Globus pallidus (tissue), 1 donor: ENCODE measurements around the gene TMEM248.
"Not testable (repeated sequence)": the region's sequence is repeated elsewhere in the genome, so short reads cannot be mapped to it uniquely, and the experiment has no call there.

Experiments
- DNase-seq: peaks from one replicate; pipeline ENCODE4 v3.0.0-alpha.2; 2015; ENCODE audit warnings: low spot score

TMEM248 gene, protein sequence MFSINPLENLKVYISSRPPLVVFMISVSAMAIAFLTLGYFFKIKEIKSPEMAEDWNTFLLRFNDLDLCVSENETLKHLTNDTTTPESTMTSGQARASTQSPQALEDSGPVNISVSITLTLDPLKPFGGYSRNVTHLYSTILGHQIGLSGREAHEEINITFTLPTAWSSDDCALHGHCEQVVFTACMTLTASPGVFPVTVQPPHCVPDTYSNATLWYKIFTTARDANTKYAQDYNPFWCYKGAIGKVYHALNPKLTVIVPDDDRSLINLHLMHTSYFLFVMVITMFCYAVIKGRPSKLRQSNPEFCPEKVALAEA

GRCh38 chr7:66920769-66921395 lies at the start of gene TMEM248:
Gene TMEM248 (plus strand): TSS chr7:66921225. CDS start chr7:66941866, 20,641 bp downstream.
- DNase-seq: peak; percentile 81

- DNase-seq: no peak
Observed at GRCh38 chr7:66873476-66873875, 47.5 kb upstream of the TMEM248 start.

GRCh38 chr7:66877577-66878300 lies 43.3 kb upstream of the TMEM248 start:
- DNase-seq: no peak

GRCh38 chr7:66878301-66878685 lies 42.7 kb upstream of the TMEM248 start:
- DNase-seq: not testable (repeated sequence)

DNA sequence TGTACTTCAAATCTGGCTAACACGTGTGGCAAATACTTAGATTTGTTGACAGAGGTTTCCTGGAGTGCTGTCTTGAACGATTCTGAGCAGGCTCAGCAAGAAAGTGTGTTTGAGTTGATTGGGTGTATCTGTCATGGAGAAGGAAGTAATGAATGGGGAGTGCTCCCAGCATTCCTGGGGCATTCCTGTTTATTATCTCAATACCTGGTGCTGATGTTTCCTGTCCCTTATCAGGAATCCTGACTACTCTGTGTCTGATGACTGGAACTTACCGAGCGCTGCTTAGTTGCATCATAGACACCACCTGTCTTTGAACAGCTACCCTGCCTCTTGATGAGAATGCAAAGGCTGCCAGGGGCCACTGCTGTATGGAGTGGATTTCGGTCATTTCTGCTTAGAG lies 41.0 kb upstream of the TMEM248 start:
- DNase-seq: no peak

DNA sequence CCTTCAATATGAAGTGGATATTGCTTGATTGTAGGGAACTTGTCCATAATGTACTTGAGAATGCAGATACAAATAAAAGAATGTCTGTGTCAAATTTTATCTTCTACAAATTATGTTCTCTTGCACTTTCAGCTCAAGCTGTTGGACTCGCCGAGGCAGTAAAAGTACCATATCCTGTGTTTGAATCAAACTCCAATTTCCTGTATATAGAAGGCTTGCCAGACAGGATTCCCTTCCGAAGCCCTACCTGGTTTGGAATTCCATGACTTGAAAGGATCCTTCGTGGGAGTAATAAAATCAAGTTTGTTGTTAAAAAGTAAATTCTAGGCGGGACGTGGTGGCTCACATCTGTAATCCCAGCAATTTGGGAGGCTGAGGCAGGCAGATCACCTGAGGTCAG lies 40.4 kb upstream of the TMEM248 start:
- not testable (repeated sequence) for DNase-seq

GRCh38 chr7:66883716-66884115 lies 37.3 kb upstream of the TMEM248 start:
- no peak for DNase-seq

GRCh38 chr7:66884556-66884955 lies 36.5 kb upstream of the TMEM248 start:
- not testable (repeated sequence) for DNase-seq

GRCh38 chr7:66886152-66886551 lies 34.9 kb upstream of the TMEM248 start:
- DNase-seq: no peak

GRCh38 chr7:66888223-66888622 lies 32.8 kb upstream of the TMEM248 start:
- DNase-seq: not testable (repeated sequence)

DNA sequence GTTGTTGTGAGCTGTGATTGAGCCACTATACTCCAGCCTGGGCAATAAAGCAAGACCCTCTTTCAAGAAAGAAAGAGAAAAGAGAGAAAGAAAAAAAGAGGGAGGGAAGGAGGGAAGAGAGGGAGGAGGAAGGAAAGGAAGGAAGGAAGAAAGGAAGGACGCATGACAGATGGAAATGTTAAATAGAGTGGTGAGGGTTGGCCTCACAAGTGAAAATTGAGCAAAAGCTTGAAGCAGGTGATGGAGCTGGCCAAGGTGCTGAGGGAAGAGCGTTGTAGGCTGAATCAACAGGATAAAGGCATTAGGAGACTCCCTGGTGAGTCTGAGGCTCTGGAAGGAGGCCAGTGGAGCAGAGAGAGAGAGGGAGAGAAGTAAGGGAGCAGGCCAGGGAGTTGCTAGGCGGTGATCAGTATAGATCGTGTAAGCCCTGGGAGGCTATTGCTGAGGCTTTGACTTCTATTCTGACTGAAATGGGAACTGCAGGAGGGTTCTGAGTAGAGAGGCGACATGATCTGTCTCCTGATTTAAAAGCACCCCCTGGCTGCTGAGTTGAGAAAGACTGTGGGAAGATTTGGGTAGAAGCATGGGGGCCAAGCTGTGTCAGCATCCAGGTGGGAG lies 26.5 kb upstream of the TMEM248 start:
- peak; percentile 8 for DNase-seq

DNA sequence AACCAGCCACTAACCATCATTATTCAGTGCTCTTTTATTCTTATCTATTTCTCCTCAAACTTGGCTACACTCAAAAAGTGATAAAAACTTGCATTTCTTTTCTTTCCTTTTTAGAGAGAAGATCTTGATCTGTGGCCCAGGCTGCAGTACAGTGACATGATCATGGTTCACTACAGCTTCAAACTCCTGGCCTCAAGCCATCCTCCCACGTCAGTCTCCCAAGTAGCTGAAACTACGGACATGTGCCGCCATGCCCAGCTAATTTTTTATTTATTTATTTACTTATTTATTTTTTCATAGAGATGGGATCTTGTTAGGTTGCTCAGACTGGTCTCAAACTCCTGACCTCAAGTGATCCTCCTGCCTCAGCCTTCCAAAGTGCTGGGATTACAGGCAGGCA lies 24.6 kb upstream of the TMEM248 start:
- no peak for DNase-seq

DNA sequence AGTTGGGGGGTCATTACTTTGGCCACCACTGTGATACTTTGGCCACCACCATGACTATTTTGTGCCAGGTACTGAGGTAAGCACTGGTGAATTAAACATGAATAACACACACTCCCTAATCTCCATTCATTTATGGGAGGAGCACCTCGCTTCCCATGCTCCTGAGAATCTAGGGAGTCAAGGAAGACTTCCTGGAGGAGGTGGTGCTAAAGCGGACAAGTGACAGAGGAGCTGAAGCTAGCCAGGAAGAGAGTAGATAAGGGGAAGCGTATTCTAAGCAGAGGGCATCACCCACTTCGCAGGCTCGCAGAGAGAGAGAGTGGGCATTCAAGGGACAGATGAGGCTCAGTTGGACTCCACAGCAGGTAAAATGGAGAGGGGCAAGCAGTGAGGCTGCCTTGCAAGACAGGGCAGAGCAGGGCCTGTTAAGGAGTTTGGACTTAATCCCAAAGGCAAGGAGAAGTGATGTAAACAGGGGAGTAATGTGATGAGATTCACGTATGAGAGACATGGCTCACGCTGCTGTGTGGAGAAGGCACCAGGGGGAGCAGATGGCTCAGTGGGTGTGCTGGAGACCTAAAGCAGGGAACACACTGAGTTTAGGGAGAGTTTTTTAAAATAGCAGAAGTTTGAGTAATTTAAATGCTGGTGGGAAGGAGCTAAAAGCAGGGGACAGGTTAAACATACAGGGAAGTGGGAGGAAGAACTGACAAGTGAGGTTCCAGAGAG lies 21.3 kb upstream of the TMEM248 start:
- DNase-seq: no peak

- DNase-seq: no peak
Observed at GRCh38 chr7:66901941-66902843, 18.8 kb upstream of the TMEM248 start.

DNA sequence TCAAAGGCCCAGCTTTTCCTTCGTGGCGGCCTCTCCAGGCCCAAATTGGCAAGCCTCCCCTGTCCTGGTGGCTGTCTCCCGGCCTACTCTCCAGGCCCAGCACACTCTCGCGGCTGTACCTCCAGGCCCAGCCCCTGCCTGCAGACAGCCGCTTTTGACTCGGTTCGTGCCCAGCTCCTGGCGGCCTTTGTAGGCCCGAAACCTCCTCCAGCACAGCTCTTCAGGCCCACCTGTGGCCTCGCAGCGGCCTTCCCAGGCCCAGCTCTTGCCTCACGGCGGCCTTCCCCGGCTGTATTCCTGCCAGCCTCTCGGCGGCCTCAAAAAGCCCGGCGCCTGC lies 18.2 kb upstream of the TMEM248 start:
- no peak for DNase-seq

- DNase-seq: no peak
Observed at GRCh38 chr7:66903360-66904062, 17.5 kb upstream of the TMEM248 start.

DNA sequence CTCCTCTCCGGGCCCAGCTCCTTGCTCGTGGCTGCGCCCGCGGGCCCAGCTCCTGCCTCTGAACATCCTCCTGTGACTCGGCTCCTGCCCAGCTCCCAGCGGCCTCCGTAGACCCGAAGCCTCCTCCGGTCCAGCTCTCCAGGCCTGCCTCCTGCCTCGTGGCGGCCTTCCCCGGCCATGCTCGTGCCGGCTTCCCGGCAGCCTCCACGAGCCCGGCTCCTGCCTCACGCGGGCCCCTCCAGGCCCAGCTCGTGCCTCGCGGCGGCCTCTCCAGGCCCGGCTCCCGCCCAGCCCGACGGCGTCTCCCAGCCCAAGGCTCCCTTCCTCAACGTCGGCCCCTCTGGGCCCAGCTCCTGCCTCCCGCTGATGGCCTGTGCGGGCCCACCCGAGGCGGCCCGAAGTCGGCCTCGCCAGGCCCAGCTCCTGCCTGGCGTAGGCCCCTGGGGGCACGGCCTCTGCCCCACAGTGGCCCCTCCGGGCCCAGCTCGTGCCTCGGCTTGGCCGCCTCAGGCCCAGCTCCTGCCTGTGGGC lies 16.9 kb upstream of the TMEM248 start:
- DNase-seq: no peak

DNA sequence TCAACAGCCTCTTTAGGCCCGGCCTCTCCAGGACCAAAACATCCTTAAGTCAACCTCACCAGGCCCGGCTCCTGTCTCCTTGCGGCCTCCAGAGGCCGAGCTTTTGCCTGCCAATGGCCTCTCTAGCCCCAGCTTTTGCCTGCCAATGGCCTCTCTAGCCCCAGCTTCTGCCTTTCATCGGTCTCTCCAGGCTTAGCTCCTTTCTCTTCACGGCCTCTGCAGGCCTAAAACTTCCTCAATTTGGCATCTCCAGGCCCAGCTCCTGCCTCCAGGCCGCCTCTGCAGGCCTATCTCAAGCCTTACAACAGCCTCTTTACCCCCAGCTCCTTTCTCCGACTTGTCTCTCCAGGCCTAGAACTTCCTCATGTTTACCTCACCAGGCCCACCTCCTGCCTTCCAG lies 15.7 kb upstream of the TMEM248 start:
- no peak for DNase-seq

DNA sequence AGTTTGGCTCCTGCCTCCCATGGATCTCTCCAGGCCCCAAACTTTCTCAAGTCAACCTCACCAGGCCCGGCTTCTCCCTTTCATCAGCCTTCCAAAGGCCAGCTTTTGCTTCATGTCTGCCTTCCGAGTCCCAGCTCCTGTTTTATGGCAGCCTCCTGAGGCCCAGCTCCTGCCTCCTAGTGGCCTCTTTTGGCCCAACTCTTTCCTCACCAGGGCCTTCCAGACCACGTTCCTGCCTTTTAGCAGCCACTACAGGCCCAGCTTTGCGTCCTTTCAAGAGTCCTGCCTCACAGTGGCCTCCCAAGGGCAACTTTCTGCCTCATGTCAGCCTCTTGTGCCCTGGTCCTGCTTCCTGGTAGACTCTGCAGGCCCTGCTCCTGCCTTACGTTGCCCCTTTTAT lies 15.3 kb upstream of the TMEM248 start:
- no peak for DNase-seq

DNA sequence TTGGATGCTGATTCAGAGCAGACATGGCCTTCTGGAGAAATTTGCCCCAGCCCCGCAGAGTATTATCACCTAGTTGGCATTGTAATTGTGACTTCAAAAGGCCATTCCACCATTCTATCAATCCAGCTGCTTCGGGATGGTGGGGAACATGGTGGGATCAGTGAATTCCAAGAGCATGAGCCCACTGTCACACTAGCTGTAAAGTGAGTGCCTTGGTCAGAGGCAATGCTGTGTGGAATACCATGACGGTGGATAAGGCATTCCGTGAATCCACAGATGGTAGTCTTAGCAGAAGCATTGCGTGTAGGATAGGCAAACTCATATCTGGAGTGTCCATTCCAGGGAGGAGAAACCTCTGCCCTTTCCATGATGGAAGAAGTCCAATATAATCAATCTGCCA lies 13.3 kb upstream of the TMEM248 start:
- DNase-seq: no peak
